Naive thymus-derived CD8-positive, alpha-beta T cell (primary cell): ENCODE measurements around the gene TMEM167A. TPM values are rescaled to one million over a fixed set of nuclear protein-coding genes. Genes with fewer than 3 reads are reported as not detected.
A peak's percentile ranks its signal among the peaks of the same experiment; 100 is the strongest.

Experiments used
- ATAC-seq, 2 donors: fragments of 150-1000 bp; cut with Tn5 transposase in 1 of 2; sonication (Bioruptor Pico), chemical (Tn5 transposase) in 1 of 2; 1 replicate in 1 of 2; 2 replicates in 1 of 2; pipeline ENCODE4 v1.10.0; 2021; ENCODE audit warnings: mild to moderate bottlenecking in 2 of 2, moderate library complexity in 2 of 2
- POLR2A ChIA-PET: fragments of 350-600 bp; sonication (Branson Sonifier 250); formaldehyde crosslinking; loops from one replicate; lab custom pipeline; 2021; ENCODE audit warnings: antibody characterized with exemption; lab: Charles Lee
- DNase-seq, 10 donors: peaks; one replicate each; pipeline versions ENCODE4 v3.0.0 to v3.0.0-alpha.2; 2020 to 2022
- H3K27ac Mint-ChIP-seq, 10 donors: one replicate each; pipeline ENCODE4 v1.8.0; 2020 to 2022; ENCODE audit warnings: mild to moderate bottlenecking in 10 of 10, mixed read lengths in 10 of 10, moderate library complexity in 4 of 10, inconsistent platforms in 1 of 10
- H3K27me3 Mint-ChIP-seq, 5 donors: one replicate each; pipeline ENCODE4 v1.8.0; 2021 to 2022; ENCODE audit warnings: mixed read lengths in 5 of 5
- H3K36me3 Mint-ChIP-seq, 3 donors: one replicate each; pipeline ENCODE4 v1.8.0; 2020 to 2022; ENCODE audit warnings: mixed read lengths in 3 of 3, mild to moderate bottlenecking in 2 of 3, inconsistent platforms in 1 of 3
- H3K4me1 Mint-ChIP-seq, 4 donors: one replicate each; pipeline ENCODE4 v1.8.0; 2021 to 2022; ENCODE audit warnings: mixed read lengths in 4 of 4
- H3K4me3 Mint-ChIP-seq, 10 donors: one replicate each; pipeline ENCODE4 v1.8.0; 2020 to 2022; ENCODE audit warnings: mild to moderate bottlenecking in 10 of 10, mixed read lengths in 10 of 10, moderate library complexity in 6 of 10, inconsistent platforms in 1 of 10
- H3K9me3 Mint-ChIP-seq, 9 donors: one replicate each; pipeline ENCODE4 v1.8.0; 2020 to 2022; ENCODE audit warnings: mixed read lengths in 9 of 9, mild to moderate bottlenecking in 3 of 9, inconsistent platforms in 1 of 9, moderate library complexity in 1 of 9
- polyA plus RNA-seq, 3 donors: library from polyadenylated mRNA; unstranded; fragments of 300-500 nt; fragmentation: Illumina TruSeq; gene quantifications; one replicate each; pipeline ENCODE4 v1.2.3, GENCODE V29; 2021
- total RNA-seq, 8 experiments: library from RNA in 2 of 8; stranded (reverse) in 2 of 8; gene quantifications; one replicate each; pipeline ENCODE4 v1.2.3 and lab custom pipeline; 2021 to 2026

The TMEM167A gene
- total and polyA plus RNA-seq, 5 experiments from 2014 or later = 35.8 to 45.2 (median 38.5) TPM

- Mint-ChIP-seq H3K9me3 (no peaks in the 10 kb centered on the region), H3K27ac (no peak overlapping the region), H3K36me3 (peaks cover 3 to 15% (median 14%) of the 10 kb centered on the region in 3 donors), H3K27me3 (no peaks in the 10 kb centered on the region), H3K4me1 (no peaks in the 10 kb centered on the region), H3K4me3 (no peak overlapping the region)
- no peak for ATAC-seq
- POLR2A ChIA-PET = no interaction called here
- no peak for DNase-seq
Observed at GRCh38 chr5:83048277-83048676, 28.9 kb downstream of the TMEM167A start.

GRCh38 chr5:83044926-83045325, 32.3 kb downstream of the TMEM167A start:
- ATAC-seq (no peak), DNase-seq (no peak)
- H3K36me3 Mint-ChIP-seq = peaks cover 3 to 6% (median 3%) of the 10 kb centered on the region in 3 donors
- H3K4me1 Mint-ChIP-seq = no peaks in the 10 kb centered on the region
- no peak overlapping the region for H3K4me3 Mint-ChIP-seq
- POLR2A ChIA-PET = no interaction called here
- H3K9me3 Mint-ChIP-seq = no peaks in the 10 kb centered on the region
- H3K27ac Mint-ChIP-seq = no peak overlapping the region
- H3K27me3 Mint-ChIP-seq = no peaks in the 10 kb centered on the region

GRCh38 chr5:83042507-83042906, 34.7 kb downstream of the TMEM167A start:
- Mint-ChIP-seq H3K4me3 (no peak overlapping the region), H3K27me3 (no peaks in the 10 kb centered on the region), H3K9me3 (no peaks in the 10 kb centered on the region), H3K36me3 (peaks cover 0 to 5% (median 3%) of the 10 kb centered on the region in 3 donors), H3K27ac (no peak overlapping the region), H3K4me1 (peaks cover under 1 to 3% (median 2%) of the 10 kb centered on the region in 4 donors)
- DNase-seq (no peak), ATAC-seq (no peak)
- POLR2A ChIA-PET = no interaction called here

DNA sequence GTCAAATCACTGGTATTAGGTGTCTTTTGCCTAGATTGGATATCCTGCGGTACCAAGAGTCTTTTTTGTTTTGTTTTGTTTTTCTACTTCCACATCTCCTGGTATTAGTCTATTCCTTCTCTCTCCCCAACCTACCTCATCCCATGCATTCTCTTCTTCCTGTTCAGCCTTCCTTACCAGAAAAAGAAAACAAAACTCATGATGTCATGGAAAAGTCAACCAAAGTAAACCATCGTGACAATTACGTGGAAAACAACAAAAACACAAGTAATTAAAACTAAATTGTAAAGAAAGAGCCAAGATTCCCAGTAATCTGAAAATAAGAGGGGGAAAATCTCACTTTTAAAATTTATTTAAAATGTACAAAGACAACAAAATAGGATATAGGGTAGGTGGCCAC, 38.3 kb downstream of the TMEM167A start:
- DNase-seq (no peak), ATAC-seq (no peak)
- Mint-ChIP-seq H3K27me3 (no peaks in the 10 kb centered on the region), H3K9me3 (no peaks in the 10 kb centered on the region), H3K4me1 (peaks cover 2 to 8% (median 6%) of the 10 kb centered on the region in 4 donors), H3K27ac (no peak overlapping the region), H3K4me3 (no peak overlapping the region), H3K36me3 (peaks cover 0 to 2% (median 0%) of the 10 kb centered on the region in 3 donors)
- POLR2A ChIA-PET = no interaction called here

DNA sequence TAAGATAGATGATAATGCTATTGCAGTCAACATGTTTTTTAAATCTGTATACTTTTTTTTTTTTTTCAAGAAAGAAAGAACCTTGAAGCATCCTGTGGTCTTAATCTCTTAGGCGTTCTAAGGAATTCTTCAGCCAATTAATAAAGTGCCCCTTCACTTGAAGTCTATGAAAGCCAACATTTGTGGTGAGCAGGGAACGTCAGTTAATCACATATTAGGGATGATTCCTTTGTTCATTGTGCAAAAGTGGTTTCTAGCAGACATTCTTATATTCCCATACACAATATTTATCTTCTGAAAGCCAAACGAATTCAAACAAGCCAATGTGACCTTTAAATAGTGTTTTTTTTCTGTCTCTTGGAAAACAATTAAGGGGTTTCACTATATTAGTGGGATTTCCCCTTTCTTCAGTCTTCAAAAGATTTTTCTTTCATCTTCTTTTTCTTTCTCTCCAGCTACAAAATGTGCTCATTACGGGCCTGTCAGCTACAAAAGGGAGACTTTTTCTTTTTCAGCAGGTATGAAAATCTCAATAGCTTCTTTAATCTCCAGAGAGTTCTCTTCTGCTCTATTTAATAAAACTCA, 40.1 kb downstream of the TMEM167A start:
- POLR2A ChIA-PET = no interaction called here
- no peak overlapping the region for H3K4me3 Mint-ChIP-seq
- peaks cover 2 to 8% (median 6%) of the 10 kb centered on the region in 4 donors for H3K4me1 Mint-ChIP-seq
- no peak for ATAC-seq
- DNase-seq = no peak
- no peaks in the 10 kb centered on the region for H3K27me3 Mint-ChIP-seq
- no peaks in the 10 kb centered on the region for H3K9me3 Mint-ChIP-seq
- H3K27ac Mint-ChIP-seq = peak overlapping the region in 2 of 10 donors; percentile 6 to 27
- H3K36me3 Mint-ChIP-seq = peaks cover 0 to 2% (median 0%) of the 10 kb centered on the region in 3 donors

DNA sequence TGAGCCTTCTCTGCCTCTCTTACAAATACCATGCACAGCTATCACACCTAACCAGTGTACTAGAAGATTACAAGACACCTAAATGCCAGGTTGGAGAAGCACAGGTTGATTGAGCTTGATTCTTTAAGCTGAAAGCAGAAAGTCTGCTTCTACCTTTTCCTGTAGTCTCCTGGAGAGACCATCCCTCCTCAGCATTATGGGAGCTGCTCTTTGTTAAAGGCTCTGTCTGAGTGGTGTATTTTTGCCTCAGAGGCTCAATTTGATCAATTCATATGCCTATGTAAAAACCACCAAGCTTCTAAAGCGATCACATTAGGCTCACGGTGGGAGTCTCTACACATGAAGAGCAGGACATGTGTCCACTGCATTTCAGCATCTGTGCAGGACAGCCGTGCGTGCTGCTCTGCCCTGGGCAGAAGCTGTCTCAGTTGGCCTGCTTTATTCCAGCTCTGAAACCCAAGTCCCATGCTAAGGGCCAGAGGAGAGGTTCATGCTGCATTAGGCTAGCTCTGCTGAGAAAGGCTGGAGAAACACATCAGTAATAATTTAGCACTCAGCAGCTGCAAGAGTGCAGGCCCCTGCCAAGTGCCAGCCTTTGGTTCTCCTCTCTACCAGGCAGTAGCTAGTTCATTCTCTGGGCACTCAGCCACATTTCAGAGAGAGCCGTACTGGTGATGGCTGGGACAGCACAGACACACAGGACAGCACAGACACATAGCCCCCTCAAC, 41.7 kb downstream of the TMEM167A start:
- Mint-ChIP-seq H3K4me3 (no peak overlapping the region), H3K4me1 (peaks cover 2 to 8% (median 6%) of the 10 kb centered on the region in 4 donors), H3K9me3 (no peaks in the 10 kb centered on the region), H3K36me3 (peaks cover 0 to 2% (median 0%) of the 10 kb centered on the region in 3 donors), H3K27ac (no peak overlapping the region), H3K27me3 (no peaks in the 10 kb centered on the region)
- ATAC-seq = no peak
- POLR2A ChIA-PET = no interaction called here
- DNase-seq = peak in 1 of 10 donors; percentile 62

GRCh38 chr5:83034528-83035207, 42.5 kb downstream of the TMEM167A start:
- no peaks in the 10 kb centered on the region for H3K9me3 Mint-ChIP-seq
- peaks cover 0 to 2% (median 0%) of the 10 kb centered on the region in 3 donors for H3K36me3 Mint-ChIP-seq
- peaks cover 2 to 8% (median 6%) of the 10 kb centered on the region in 4 donors for H3K4me1 Mint-ChIP-seq
- H3K27ac Mint-ChIP-seq = no peak overlapping the region
- POLR2A ChIA-PET = no interaction called here
- ATAC-seq = no peak
- no peak overlapping the region for H3K4me3 Mint-ChIP-seq
- no peaks in the 10 kb centered on the region for H3K27me3 Mint-ChIP-seq
- no peak for DNase-seq

- H3K4me1 Mint-ChIP-seq = peaks cover 2 to 8% (median 6%) of the 10 kb centered on the region in 4 donors
- ATAC-seq (no peak), DNase-seq (no peak)
- peaks cover 0 to 2% (median 0%) of the 10 kb centered on the region in 3 donors for H3K36me3 Mint-ChIP-seq
- no peaks in the 10 kb centered on the region for H3K9me3 Mint-ChIP-seq
- POLR2A ChIA-PET = no interaction called here
- H3K27me3 Mint-ChIP-seq = no peaks in the 10 kb centered on the region
- no peak overlapping the region for H3K27ac Mint-ChIP-seq
- no peak overlapping the region for H3K4me3 Mint-ChIP-seq
Observed at GRCh38 chr5:83034036-83034435, 43.2 kb downstream of the TMEM167A start.

- no peaks in the 10 kb centered on the region for H3K27me3 Mint-ChIP-seq
- DNase-seq = no peak
- H3K36me3 Mint-ChIP-seq = no peaks in the 10 kb centered on the region
- no peak for ATAC-seq
- H3K9me3 Mint-ChIP-seq = no peaks in the 10 kb centered on the region
- H3K4me3 Mint-ChIP-seq = no peak overlapping the region
- H3K4me1 Mint-ChIP-seq = peaks cover 0 to 9% (median 0%) of the 10 kb centered on the region in 4 donors
- H3K27ac Mint-ChIP-seq = no peak overlapping the region
- POLR2A ChIA-PET = no interaction called here
Observed at GRCh38 chr5:83031381-83031780, 45.8 kb downstream of the TMEM167A start.

- no peak overlapping the region for H3K4me3 Mint-ChIP-seq
- peaks cover 0 to 1% (median 0%) of the 10 kb centered on the region in 5 donors for H3K27me3 Mint-ChIP-seq
- no peak for ATAC-seq
- H3K27ac Mint-ChIP-seq = peak overlapping the region in 1 of 10 donors; percentile 24
- H3K36me3 Mint-ChIP-seq = no peaks in the 10 kb centered on the region
- POLR2A ChIA-PET = no interaction called here
- H3K4me1 Mint-ChIP-seq = peaks cover 0 to 9% (median 0%) of the 10 kb centered on the region in 4 donors
- no peak for DNase-seq
- H3K9me3 Mint-ChIP-seq = no peaks in the 10 kb centered on the region
Observed at GRCh38 chr5:83029912-83030311, 47.3 kb downstream of the TMEM167A start.

- H3K27me3 Mint-ChIP-seq = peaks cover 0 to 1% (median 0%) of the 10 kb centered on the region in 5 donors
- H3K9me3 Mint-ChIP-seq = no peaks in the 10 kb centered on the region
- no peak overlapping the region for H3K4me3 Mint-ChIP-seq
- DNase-seq (no peak), ATAC-seq (no peak)
- POLR2A ChIA-PET = no interaction called here
- no peak overlapping the region for H3K27ac Mint-ChIP-seq
- H3K4me1 Mint-ChIP-seq = peaks cover 0 to 9% (median 0%) of the 10 kb centered on the region in 4 donors
- no peaks in the 10 kb centered on the region for H3K36me3 Mint-ChIP-seq
Observed at GRCh38 chr5:83026930-83027687, 50.1 kb downstream of the TMEM167A start.

- Mint-ChIP-seq H3K4me1 (peaks cover 0 to 9% (median 0%) of the 10 kb centered on the region in 4 donors), H3K9me3 (no peaks in the 10 kb centered on the region), H3K4me3 (no peak overlapping the region), H3K27me3 (peaks cover 0 to 1% (median 0%) of the 10 kb centered on the region in 5 donors), H3K27ac (no peak overlapping the region), H3K36me3 (no peaks in the 10 kb centered on the region)
- POLR2A ChIA-PET = no interaction called here
- ATAC-seq (no peak), DNase-seq (no peak)
Observed at GRCh38 chr5:83026516-83026915, 50.7 kb downstream of the TMEM167A start.
